HG02885 (cell line): ENCODE data around the gene PRDX2.

ENCODE experiments used
- ATAC-seq: cut with Tn5 transposase; IDR thresholded peaks from one replicate; pipeline ENCODE4 v1.9.1; 2021; ENCODE audit warnings: mild to moderate bottlenecking; ENCODE audit not compliant: unreplicated experiment, poor library complexity

The PRDX2 gene

DNA sequence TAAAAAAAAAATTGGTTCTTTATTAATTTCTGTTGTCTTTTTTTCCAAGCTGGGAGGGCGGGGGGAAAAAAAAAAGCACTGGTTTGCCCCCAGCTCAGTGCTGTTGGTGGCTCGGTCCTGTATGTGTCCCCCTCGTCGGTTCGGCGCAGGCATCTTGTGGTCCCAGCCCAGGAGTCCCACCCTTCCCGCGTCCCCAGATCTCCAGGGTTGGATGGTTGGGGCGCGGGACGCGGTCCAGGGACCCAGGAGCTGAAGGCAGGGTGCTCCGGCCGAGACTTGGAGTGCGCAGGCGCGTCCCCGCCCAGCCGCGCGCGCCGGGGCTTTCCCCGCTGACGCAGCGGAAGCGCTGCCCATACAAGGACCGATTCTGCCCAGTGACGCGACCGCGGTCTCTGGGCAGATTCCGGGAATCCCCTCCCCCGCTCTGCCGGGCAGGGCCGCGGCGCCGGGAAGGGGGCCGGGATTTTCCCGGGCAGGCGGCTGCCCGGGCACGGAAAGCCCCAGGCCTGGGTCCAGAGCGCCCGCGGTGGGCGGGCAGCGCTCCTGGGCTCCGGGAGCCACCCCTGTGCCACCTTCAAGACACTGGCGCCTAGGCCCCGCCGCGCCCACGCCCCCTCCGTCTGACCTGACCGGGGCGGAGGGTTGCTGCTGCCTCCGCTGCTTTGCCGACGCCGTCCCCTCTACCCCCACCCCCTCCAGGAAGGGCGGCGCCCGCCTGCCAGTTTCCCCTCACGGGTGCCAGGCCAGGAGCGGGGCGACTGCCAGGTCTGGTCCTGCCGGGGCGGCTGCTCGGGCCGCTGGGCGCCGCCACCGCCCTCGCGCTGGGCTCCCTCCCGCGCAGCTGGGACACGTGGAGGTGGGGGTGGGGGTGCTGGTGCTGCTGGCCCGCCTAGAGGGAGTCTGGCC is 8.1 kb downstream of the PRDX2 start:
- ATAC-seq, result peak; percentile 40

DNA sequence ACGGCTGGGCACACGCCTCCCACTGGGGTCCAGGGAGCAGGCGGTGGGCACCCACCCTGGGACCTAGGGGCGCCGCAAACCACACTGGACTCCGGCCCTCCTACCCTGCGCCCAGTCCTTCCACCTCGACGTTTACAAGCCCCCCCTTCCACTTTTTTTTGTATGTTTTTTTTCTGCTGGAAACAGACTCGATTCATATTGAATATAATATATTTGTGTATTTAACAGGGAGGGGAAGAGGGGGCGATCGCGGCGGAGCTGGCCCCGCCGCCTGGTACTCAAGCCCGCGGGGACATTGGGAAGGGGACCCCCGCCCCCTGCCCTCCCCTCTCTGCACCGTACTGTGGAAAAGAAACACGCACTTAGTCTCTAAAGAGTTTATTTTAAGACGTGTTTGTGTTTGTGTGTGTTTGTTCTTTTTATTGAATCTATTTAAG is 8.7 kb downstream of the PRDX2 start:
- ATAC-seq, result no peak

- no peak for ATAC-seq
Measured at GRCh38 chr19:12792051-12792852, 9.3 kb downstream of the PRDX2 start.

DNA sequence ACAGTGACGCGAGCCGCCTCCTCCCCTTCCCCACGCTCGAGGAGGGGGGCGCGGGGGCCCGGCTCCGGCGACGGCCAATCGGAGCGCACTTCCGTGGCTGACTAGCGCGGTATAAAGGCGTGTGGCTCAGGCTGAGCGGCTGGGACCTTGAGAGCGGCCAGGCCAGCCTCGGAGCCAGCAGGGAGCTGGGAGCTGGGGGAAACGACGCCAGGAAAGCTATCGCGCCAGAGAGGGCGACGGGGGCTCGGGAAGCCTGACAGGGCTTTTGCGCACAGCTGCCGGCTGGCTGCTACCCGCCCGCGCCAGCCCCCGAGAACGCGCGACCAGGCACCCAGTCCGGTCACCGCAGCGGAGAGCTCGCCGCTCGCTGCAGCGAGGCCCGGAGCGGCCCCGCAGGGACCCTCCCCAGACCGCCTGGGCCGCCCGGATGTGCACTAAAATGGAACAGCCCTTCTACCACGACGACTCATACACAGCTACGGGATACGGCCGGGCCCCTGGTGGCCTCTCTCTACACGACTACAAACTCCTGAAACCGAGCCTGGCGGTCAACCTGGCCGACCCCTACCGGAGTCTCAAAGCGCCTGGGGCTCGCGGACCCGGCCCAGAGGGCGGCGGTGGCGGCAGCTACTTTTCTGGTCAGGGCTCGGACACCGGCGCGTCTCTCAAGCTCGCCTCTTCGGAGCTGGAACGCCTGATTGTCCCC is 10.1 kb downstream of the PRDX2 start, which contains the start of gene JUNB:
Gene JUNB (plus strand): TSS at position 142 of the 706 bp plus-strand sequence. CDS start 286 bp downstream, at position 428.
- peak; percentile 39 for ATAC-seq

DNA sequence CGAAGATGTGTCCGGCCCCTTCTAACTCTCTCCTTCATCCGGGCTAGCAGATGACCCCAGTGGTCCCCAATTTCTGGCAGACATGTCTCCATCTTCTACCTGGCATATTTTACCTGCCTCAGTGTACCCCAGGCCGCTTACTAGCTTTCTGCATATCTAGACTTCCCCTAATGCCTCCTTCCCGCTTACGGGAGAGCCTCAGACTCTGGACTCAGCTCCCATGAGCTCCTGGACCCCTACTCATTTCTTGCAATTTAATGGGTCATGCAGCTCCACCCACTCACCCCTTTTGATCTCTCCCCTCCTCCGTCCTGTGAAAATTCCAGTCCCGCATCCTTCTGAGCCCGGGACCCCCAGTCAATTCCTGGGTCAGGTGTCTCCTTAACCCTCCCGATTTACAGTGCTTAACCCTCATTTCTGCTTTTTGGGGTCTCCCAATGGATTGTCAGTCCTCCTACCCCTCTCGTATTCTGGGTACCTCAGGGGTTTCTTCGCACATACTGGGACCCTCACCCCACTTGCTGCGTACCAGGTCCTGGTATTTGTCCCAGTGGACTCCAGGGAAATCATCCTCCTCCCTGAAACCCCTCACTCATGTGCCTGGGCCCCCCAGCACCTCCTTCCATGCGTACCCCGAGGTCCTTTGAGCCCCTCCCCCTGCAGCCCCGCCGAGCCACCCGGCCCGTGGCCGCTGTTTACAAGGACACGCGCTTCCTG is 10.8 kb downstream of the PRDX2 start:
- no peak for ATAC-seq

- peak; percentile 50 for ATAC-seq
Measured at GRCh38 chr19:12789904-12790619, 11.5 kb downstream of the PRDX2 start.

DNA sequence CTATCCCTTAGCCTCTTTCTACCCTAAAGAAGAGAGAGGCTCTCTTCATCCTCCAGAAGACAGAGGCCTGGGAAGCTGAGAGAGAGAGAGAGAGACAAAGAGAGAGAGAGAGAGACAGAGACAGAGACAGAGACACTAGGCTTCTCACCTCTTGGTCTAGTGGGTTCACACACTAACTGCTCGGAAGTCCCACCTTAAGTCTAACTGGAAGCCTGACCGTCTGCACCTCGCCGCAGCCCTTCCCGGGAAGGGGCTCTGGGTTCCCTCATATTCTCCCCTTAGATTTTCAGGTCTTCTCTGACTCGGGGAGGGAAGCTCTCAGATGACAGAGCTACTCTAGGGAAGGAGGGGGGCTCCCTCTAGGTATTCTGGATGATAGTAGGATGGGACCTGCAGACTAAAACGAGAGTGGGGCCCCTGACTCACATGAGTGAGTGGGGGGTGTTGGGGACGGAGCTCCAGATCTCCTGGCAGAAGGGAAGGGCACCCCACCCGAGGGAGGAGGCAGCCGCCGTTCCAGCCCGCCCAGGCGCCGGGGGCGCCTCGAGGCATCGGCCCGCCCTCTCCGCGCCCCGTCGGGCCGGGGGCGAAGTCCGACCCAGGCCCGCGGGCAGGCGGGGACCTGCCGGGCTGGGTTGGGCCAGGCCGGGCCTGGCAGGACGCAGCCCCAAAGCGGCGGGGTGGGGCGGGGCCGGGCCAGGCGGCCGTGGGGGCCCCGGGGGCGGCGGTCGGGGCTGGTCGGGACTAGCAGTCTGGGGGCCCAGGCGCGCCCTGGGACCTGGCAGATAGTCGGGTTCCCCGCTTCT is 12.3 kb downstream of the PRDX2 start:
- no peak for ATAC-seq

DNA sequence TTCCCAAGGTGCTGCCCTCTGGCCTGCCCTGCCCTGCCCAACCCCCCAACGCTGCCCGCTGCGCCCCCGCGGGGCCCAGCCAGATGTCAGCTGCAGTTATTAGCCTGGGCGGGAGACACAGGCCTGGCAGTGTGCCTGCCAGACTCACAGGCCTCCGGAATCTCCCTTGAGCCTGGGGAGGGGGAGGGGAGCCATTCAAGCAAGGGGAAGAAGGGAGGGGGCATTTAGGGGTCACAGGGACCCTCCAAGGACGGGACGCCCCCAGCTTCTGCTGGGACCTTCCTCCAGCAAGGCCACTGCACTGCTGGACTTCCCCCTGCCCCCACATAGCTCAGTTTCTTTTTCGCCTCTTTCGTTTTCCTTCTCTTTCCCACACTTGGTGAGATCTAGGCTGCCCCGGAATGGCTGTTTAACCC is 12.9 kb downstream of the PRDX2 start:
- ATAC-seq, result no peak

GRCh38 chr19:12788042-12788681 is 13.4 kb downstream of the PRDX2 start:
- ATAC-seq, result no peak

GRCh38 chr19:12787458-12787857 is 14.1 kb downstream of the PRDX2 start:
- ATAC-seq, result no peak

DNA sequence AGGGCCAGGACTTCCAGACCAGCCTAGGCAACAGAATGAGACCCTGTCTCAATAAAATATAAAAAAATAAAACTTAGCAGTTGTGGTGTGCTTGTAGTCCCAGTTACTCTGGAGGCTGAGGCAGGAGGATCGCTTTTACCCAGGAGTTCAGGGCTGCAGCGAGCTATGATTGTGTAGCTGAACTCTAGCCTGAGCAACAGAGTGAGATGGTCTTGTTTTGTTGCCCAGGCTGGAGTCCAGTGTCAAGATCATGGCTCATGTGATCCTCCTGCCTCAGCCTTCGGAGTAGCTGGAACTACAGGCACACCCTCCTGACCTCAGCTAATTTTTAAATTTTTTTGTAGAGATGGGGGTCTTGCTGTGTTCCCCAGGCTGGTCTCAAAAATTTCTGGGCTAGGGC is 14.6 kb downstream of the PRDX2 start:
- no peak for ATAC-seq

DNA sequence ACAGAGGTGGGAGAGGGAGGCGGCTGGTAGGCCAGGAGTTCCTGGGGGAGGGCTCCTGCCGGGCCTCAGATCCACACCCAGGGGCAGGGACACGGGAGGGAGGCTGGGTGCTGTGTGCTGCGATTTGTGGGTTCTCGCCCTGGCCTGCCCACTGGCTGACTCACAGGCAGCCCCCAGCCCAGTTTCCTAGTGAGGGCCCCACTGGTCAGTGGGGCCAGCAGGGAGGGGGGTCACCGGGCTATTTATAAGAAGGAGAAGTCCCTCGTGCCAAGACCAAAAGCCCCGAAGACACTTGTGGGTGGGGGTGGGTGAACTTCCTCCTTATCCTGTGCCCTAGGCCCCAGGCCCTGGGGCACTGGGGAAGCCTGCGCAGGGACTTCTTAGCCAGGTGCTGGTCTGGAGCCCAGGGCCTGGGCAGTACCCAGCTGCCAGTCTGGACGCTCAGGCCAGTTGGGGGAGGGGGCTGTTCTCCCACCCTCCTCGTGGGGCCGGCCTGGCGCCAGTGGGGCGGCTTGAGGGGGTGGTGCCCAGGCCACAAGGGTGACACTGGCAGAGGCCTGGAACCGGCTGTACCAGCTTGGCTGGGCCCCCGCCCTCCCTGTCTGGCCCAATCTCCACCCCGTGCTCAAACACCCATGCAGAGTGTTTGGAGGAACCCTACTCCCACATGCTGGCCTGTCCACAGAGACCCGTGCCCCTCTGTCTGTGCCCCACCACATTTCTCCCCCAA is 15.3 kb downstream of the PRDX2 start:
- no peak for ATAC-seq

- no peak for ATAC-seq
Measured at GRCh38 chr19:12785431-12786031, 16.1 kb downstream of the PRDX2 start.

DNA sequence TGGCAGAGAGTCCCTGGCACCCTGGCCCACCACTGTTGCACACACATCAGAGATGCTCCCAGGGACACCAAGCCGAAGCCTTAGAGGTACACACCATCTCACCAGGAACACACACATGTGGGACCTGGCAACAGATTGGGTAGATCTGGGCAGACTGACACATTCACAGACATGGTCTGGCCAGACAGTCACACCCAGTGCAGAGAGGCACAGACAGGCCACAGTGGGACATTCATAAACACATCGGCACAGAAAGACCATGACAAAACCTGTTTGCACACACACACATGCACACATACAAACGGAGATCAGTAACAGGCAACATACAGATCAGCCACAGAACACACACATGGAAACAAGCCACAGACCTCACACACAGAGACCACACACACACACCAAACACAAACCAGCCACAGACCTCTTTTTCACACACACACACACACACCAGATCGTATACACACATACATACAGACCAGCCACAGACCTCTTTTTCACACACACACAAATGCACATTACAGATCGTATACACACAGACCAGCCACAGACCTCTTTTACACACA is 16.6 kb downstream of the PRDX2 start:
- no peak for ATAC-seq

DNA sequence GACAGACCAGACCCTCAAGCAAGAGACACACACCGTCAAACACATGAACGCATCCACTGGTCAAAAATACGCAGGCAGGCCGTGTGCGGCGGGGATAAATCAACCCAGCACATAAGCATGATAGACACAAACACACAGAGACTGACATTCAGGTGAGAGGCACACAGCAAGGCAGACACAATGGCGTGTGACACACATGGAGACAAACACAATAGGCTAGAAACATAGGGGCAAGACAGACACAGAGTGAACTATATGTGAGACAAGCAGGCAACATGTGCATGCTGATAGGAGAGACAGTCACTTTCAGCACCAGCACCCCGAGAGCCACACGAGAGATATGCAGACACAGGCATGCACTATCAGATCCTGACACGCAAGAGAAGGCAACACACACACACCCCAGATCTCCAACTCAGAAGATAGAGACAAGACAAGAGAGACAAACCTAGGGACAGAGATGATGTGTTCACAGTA is 17.2 kb downstream of the PRDX2 start:
- no peak for ATAC-seq

- no peak for ATAC-seq
Measured at GRCh38 chr19:12783849-12784393, 17.7 kb downstream of the PRDX2 start.
